NCI-H1417 treated with DMSO at 0.1 percent for 48 hours (cell line): ENCODE results near the gene CABLES2.

Experiments
- DNase-seq: peaks from one replicate; lab custom pipeline; 2025; lab: John Stamatoyannopoulos, UW

The CABLES2 gene

DNA sequence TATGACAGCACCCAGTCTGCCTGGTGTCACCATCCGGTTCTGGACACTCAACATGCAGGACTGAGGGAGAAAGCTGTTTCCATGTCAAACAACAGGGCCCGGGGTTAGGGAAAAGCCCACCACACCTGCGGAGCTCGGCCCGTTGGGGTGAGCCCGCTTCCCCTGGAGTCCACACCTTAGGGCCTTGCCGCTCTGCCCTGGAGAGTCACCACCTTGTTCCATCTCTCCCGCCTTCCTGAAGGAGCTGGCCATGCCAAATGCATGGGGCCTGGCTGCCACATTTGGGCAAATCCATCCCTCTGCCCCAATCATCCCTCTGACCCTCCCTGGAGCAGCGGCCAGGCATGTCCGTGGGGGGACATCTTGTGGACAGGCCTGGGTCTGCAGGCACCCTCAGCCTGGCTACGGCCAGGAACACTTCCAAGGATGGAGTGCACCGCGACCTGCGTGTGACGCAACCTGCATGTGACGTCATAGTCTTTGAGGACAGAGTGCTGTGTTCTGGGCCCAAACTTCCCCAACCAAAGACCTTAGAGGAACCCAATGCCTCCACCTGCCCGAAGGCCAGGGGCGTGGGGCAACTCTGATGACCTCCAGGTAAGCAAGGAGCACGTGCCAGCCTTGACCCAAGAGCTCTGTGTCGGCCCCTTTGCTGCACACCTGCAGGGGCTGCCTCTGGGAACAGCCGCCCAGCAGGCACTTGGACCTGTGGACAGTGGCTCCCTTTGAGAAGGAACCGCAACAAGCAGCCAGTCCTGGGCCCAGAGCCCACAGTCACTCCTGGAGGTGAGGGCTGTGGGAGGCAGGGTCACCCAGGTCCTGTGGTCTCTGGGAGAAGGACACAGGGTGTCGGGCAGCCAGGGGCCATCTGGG is 1.7 kb downstream of the CABLES2 start:
- DNase-seq, result no peak

DNA sequence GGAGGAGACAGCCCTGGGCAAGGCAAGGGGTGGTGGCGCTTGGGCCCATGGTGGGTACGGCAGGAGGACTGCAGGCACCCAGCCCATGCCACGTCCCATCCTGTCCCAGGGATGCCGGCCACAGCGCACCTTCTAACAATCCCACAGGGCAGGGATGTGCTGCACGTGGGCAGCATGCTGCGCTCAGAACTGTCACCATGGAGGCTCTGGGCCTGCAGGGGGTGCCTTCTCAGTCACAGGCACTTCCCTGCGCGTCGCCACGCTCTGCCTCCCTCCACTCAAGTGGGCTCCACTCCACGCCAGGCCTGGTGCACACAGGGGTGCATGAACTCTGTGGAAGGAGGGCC is 2.4 kb downstream of the CABLES2 start:
- no peak for DNase-seq

DNA sequence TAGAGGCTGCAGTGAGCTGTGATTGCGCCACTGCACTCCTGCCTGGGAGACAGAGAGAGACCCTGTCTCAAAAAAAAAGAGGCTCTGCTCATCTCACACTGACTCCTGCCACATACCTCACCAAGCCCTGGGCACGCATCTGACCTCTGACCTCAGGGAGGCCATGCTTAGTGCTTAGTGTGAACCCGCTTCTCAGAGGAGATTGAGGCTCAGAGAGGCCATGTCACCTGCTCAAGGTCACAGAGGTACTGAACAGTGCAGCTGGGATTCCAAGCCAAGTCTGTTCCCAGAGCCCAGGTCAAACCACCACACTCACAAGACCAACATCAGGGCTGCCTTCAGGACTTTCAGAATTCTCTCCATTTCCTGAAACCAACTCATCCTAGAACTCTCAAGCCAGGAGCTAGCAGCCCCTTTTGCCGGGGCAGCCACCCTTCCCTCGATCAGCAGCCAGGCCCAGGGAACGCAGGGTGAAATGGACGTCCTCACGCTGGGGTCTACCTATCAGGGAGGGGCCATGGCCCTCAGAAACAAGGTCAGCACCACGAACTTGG is 2.9 kb downstream of the CABLES2 start:
- no peak for DNase-seq

DNA sequence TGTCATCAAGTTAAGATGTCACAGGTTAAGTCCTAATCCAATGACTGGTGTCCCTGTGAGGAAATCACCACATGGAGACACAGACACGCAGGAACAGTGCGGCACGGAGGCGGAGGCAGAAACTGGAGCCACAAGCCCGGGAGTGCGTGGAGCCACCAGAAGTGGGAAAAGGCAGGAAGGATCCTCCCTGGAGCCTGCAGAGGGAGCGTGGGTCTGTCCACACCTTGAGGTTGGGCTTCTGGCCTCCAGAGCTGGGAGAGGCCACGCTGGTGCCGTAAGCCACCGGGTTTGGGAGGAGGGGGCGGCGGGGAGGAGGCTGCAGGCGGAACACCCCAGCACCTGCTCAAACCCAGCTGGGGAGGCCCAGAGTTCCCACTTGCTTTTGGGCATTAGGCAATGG is 3.8 kb downstream of the CABLES2 start:
- no peak for DNase-seq

DNA sequence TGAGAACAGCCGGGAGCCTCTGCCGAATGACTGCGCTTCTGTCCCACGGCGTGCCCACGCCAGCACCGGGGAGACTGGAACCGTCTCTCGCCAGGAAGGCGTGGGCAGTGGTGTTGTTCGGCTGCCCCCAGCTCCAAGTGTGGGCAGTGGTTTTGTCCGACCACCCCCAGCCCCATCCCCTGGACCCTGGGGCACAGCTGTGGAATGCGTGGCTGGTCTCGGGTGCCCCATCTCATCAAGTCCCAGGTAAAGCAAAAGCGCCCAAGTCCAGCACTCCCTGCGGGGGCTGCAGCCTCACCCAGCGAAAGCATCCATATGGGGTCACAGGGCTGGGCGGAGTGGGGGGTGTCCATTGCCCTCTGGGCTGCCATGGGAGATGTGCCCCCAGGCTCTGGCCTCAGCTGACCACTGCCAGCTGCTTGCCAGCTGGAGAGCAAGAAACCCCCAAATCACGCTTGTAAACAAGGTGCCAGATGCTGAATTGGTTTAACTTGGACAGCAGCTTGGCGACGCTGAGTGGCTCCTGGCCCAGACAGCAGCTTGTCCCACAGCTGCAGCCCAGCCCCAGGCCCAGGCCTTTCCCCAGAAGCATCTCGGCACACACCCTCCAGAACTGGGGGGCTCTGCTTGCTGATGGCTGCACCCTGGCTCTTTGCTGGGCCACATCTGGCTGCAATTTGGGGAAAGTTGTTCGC is 4.5 kb downstream of the CABLES2 start:
- DNase-seq, result no peak

DNA sequence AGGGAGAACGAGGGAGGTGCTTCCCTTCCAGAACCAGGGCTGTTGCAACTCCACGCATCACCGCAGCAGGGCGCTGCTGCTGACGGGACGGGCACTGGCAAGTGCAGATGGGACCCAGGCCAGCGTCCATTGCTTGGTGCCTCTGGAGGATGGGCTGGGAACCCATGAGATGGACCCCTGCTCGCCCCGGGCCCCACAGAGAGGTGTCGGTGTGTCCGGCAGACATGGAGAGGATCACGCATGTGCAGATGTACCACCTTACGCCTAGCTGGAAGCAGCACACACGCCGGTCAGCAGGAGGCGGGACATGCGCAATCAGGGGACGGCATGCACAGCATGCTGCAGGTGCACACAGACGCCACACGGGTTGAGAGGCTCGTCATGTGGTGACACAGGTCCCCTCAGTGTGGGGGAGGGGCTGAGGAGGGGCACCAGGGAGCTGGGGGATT is 5.7 kb downstream of the CABLES2 start:
- DNase-seq, result no peak

DNA sequence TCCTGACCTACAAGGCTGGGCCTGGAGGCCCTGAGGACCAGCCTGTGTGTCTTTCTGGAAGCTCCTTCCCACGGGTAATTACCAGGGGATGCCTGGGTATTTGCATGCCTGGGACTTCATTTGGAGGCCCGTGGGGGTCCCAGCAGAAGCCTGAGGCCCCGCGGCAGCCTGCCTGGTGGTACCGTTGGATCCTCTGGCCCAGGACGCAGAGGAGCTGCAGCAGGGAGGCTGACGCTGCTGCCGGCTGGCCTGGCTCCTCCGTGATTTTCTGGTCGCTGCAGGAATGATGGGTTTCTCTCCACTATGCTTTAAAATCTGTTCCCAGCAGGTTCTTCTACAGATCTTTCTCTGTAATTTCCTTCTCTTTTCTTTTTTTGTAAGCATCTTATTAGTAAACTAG is 6.5 kb downstream of the CABLES2 start:
- no peak for DNase-seq

DNA sequence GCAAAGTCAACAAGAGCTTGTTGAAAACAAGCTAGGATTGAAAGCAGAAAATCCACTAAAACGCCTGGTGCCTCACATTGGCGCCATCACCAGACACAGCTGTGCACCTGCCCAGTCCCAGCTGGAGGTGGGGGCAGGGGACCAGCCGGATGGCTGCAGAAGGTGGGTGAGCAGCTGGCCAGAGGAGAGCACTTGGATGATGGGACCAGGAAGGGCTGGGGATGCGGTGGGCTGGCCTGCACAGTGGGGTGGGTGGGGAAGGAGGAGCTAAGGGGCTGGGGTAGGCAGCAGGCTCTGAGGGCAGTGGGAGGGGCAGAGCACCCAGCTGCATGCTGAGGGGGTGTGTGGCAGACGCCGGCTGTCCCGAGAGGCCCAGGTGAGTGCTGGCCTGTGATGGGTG is 7.1 kb downstream of the CABLES2 start:
- DNase-seq, result no peak

DNA sequence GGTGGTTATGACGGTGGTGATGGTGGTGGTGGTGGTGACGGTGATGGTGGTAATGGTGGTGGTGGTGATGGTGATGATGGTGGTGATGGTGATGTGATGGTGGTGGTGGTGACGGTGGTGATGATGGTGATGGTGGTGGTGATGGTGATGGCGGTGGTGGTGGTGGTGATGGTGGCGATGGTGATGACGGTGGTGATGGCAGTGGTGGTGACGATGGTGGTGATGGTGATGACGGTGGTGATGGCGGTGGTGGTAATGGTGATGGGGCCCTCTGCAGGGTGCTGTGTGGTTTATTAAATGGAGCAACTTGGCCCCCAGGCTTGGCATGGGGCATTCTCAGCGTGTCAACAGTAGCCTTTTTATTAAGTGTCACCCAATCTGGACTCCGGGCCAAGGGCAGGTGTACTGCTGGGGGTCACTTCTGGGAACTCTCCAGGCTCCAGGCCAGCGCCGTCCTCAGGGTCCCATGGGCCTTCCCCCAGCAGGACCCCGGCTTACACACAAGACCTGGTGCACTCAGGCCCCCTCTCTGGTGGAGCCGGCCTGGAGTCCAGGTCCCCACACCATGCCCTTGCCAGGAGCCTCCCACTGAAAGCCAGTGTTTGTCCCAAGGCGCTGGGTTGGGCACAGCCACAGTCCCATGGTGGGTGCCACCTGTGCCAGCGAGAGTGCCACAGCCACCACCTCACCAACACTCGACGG is 8.8 kb downstream of the CABLES2 start:
- DNase-seq, result no peak

DNA sequence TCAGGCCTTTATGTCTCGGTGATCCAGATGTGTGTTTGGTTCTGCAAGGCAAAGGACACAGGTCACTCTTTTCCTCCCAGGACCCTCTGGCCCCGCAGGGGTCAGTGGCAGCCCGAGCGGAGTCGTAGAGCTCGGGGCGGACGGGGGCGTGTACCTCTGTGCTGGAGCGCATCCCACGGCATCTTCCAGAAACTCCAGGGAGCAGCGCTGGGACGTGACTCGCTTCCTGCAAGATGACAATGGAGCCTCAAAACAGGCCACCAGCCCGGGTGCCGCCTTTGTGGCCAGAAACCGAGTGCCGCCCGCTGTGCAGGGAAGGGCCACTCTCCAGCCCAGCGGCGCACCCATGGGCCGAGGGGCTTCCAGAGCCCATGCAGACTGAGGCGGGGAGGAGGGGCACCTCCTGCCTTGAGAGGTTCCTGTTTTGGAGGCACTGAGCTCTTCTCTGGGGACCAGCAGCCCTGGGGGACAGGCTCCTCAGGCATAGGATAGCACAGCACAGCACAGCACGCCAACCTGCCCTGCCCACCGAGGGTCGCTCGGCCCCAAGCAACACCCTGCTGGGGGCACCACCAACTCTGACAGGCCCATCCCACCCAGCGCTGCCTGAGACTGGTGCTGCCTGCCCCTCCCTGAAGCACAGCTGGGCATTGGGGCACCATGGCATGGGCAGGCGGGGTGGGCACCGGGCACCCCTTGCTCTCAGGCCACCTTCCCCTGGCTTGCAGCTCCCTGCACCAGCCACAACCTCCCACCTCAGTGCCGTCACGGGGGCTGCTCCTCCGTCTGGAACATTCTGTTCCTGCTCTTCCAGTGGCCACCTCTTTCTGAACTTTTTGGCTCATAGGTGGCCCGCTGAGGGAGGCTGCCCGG is 10.5 kb downstream of the CABLES2 start:
- DNase-seq, result no peak

DNA sequence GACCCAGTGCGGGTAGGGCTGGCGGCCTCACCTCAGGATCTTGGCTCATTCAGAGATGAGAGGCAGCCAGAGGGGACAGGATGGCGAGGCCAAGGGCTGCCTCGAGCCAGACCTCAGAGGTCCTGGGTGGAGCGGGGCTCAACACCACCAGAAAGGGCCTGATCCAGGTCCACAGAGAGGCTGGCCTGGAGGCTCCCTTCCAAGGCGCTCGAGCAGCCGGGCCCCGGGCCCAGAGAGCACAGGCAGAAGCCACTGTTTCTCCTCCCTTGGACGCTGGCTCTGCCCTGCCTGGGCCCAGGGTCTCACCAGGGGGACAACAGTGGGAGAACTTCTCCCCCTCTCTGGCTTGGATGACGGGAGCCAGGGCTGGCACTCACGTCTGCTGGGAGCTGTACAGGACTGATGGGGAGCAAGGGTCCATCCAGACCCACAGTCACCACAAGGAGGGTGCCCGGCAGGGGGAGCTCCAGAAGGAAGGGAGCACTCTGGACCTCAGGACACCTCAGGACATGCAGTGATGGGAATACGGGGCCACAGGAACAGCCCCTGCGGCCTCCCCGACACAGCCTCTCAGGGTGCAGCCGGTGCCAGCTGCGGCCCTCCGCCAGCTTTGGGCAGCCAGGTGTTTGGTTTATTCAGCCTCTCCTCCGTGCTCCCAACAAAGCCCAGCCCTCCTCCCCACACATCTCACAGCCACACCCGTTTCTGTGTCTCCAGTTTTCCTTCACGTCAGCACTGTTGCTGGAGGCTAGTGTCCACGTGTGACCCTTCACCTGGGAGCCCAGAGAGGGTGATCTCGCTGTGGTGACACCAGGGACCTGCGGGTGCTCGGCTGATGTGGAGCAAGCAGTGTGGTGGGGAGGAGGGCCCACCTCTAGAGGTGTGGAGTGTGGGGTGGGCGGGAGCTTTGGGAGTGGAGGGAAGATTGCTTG is 11.5 kb downstream of the CABLES2 start:
- DNase-seq, result no peak

DNA sequence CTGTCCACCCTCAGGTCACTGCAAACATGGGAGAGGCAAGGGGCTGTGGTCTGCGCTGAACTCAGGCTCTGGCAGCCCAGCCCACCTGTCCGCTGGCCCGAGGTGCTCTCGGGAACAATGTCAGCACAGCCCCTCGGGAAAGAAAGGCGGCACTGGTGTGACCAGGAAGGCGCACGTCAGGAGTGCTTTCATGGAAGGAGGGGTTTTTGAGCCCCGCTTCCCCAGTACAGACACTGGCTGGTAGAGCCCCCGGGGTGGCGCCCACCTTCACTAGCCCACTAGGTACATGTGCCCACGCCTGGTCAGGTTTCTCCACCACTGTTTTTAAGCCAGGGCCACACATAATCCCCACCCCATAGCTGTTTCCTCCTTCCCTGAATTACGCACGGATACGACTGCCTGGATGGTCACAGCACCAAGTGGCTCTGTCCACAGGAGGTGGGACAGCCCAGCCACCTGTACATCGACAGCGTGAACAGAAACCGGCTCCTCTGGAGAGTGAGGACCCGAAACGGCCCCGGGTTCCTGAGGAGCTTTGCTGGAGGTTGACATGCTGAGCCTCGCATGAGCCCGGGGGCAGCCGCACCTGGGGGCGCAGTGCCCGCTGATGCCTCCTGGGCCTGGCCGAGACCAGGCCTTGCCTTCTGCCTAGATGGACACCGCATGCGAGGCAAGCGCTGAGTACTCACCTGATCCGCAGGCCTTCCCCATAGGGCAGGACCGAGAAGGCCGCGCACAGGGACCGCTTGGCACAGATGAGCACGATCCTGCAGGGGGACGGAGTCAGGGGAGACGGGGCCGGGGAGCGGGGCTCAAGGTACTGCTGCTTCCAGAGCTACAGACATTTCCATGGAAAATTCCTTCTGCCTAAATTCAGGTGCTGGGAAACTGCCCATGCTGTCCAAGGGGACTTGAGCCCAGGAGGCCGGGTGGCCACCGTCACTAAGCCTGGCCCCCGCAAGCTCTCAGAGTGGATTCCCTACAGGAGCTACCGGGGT is 12.5 kb downstream of the CABLES2 start:
- DNase-seq, result no peak

DNA sequence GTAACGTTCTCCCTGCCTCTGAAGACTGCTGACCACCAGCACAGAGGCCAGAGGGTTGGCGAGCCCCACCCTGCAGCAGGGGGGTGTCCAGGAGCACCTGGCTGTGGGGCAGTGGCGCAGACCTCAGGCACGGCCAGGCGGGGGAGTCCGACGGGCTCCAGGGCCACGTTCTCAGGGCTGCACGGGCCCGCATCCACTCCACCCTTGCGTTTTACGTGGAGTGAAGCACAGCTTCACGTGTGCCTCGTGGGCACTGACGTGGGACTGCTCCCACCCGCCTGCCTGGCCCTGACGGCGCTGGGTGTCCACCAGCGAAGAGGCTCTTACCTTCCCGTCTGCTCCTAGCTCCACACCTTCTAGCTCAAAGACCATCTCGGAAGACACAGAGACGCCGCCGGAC is 13.3 kb downstream of the CABLES2 start:
- DNase-seq, result no peak

DNA sequence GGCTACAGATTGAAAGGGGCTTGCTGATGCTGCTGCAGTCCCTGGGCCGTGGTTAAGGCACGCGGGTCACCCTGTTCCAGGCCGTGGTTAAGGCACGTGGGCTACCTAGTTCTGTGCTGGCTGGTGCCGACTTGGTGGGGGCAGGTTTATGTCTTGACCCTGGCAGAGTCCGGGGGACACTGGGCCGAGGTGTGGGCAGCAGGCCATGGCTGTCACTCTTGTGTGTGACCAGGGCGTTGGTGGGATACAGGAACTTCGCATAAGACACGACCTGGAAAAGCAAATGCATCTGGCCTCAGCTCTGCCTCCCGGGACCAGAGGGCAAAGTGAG is 13.8 kb downstream of the CABLES2 start:
- DNase-seq, result no peak

DNA sequence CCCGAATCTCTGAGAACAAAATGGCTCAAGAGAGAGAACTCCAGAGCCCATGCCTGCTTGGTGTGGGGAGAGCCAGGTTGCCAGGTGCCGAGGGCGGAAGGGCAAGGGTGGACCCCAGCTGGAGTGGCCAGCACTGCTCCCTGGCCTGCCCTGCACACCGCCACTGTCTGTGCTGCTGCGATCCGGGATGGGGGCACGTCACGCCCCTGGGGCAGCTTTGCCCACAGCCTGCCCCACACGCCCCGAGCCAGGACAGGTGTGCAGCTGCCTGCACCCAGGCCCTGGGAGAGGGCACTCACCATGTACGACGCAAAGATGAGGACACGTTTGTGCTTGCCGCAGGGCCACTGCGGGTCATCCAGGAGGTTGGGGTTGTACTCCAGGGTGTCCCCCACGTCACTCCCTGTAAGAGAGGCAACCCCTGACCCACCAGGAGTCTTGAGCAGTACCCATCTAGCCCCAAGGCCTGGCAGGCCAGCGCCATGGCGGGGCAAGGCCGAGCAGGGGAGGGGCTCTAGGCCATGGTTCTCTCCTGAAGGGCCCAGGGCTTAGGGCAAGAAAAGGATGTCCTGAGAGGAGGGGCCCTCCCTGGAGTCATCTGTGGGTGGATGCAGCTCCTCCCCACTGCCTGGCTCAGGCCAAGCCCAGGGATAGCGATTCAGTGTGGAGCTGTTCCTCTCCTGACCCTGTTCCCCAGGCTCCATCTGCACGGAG is 14.3 kb downstream of the CABLES2 start:
- DNase-seq, result no peak

DNA sequence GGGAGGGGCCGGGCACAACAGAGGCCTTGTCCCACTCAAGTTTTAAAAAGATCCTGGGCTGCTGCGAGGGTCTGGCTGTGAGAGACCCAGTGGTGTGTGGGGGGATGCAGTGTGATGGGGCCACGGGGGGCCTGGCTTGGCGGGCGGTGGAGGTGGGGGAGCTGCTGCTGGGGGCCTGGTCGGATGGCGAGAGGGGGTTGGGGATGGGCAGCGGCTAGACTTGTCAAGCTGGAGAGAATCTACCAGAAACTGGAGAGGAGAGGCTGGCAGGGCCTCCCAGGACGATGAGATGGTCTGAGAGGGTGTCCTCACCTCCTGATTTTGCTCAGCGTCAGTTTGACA is 15.0 kb downstream of the CABLES2 start:
- DNase-seq, result no peak

DNA sequence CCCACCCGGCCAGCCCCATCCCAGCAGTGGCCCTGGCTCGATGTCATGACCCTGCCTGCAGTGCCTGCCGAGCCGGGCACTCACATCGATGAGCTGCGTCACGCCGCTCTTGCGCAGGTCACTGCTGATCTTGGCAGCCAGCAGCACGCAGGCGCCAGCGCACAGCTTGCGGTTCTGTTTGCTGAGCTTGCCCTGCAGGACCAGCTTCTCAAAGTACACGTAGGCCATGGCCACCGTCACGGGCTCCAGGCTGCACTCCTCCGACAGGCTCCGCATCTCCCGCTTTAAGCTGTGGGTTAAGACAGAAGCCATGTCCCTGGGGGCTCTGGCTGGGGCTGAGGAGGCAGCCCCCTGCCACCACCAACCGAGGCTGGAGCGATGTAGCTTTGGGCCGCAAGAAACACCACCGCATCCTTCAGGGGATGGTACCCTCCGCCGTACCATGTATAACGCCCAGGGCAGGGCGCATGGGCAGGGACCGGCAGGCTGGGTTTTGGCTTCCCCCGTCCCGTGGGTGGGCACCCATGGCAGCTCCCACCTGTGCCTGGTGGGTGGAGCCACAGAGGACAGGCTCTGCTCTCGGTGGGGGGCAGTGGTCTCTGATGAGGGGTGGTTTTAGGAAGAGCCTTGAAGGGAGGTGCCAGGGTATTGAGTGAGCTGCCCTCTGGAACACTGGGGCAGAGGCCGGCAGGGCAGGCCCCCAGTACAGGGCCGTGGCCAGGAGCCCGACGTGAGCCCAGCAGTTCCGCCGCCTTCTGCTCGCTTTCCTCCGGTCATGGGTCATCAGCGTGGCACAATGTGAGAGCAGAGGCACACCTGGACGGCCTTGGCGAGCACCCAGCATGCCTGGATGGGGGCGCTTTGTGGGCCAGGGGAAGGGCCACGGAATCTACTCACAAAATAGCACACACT is 15.7 kb downstream of the CABLES2 start:
- no peak for DNase-seq
